Measurements from ENCODE around the gene LRRC7. TPM values are rescaled to one million over a fixed set of nuclear protein-coding genes. Genes with fewer than 3 reads are reported as not detected.

The LRRC7 gene
- total and polyA plus RNA-seq, 2 of the 8 experiments (the other 6 are each of a cell fraction or from before 2014, with no cell fraction given) = 0.03 to 0.17 TPM

DNA sequence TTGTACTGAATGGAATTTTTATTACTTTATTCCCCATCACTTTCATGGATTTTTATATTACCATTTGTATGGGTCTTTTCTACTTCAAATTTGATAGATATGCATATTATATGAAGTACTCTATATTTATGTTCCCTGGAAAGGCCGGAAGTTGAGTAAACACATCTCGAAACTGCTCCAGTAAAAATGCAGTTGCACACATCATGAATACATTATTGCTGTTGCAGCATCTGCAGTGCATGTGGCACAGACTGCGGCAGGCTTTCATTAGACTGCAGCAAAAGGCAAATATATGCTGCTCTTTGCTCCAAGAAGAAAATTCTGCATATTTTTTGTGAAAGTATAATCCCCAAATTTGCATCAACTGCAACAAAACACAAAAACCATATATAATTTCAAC is 48.7 kb upstream of the LRRC7 start (continued):
- TF ChIP-seq, protein P1, sequence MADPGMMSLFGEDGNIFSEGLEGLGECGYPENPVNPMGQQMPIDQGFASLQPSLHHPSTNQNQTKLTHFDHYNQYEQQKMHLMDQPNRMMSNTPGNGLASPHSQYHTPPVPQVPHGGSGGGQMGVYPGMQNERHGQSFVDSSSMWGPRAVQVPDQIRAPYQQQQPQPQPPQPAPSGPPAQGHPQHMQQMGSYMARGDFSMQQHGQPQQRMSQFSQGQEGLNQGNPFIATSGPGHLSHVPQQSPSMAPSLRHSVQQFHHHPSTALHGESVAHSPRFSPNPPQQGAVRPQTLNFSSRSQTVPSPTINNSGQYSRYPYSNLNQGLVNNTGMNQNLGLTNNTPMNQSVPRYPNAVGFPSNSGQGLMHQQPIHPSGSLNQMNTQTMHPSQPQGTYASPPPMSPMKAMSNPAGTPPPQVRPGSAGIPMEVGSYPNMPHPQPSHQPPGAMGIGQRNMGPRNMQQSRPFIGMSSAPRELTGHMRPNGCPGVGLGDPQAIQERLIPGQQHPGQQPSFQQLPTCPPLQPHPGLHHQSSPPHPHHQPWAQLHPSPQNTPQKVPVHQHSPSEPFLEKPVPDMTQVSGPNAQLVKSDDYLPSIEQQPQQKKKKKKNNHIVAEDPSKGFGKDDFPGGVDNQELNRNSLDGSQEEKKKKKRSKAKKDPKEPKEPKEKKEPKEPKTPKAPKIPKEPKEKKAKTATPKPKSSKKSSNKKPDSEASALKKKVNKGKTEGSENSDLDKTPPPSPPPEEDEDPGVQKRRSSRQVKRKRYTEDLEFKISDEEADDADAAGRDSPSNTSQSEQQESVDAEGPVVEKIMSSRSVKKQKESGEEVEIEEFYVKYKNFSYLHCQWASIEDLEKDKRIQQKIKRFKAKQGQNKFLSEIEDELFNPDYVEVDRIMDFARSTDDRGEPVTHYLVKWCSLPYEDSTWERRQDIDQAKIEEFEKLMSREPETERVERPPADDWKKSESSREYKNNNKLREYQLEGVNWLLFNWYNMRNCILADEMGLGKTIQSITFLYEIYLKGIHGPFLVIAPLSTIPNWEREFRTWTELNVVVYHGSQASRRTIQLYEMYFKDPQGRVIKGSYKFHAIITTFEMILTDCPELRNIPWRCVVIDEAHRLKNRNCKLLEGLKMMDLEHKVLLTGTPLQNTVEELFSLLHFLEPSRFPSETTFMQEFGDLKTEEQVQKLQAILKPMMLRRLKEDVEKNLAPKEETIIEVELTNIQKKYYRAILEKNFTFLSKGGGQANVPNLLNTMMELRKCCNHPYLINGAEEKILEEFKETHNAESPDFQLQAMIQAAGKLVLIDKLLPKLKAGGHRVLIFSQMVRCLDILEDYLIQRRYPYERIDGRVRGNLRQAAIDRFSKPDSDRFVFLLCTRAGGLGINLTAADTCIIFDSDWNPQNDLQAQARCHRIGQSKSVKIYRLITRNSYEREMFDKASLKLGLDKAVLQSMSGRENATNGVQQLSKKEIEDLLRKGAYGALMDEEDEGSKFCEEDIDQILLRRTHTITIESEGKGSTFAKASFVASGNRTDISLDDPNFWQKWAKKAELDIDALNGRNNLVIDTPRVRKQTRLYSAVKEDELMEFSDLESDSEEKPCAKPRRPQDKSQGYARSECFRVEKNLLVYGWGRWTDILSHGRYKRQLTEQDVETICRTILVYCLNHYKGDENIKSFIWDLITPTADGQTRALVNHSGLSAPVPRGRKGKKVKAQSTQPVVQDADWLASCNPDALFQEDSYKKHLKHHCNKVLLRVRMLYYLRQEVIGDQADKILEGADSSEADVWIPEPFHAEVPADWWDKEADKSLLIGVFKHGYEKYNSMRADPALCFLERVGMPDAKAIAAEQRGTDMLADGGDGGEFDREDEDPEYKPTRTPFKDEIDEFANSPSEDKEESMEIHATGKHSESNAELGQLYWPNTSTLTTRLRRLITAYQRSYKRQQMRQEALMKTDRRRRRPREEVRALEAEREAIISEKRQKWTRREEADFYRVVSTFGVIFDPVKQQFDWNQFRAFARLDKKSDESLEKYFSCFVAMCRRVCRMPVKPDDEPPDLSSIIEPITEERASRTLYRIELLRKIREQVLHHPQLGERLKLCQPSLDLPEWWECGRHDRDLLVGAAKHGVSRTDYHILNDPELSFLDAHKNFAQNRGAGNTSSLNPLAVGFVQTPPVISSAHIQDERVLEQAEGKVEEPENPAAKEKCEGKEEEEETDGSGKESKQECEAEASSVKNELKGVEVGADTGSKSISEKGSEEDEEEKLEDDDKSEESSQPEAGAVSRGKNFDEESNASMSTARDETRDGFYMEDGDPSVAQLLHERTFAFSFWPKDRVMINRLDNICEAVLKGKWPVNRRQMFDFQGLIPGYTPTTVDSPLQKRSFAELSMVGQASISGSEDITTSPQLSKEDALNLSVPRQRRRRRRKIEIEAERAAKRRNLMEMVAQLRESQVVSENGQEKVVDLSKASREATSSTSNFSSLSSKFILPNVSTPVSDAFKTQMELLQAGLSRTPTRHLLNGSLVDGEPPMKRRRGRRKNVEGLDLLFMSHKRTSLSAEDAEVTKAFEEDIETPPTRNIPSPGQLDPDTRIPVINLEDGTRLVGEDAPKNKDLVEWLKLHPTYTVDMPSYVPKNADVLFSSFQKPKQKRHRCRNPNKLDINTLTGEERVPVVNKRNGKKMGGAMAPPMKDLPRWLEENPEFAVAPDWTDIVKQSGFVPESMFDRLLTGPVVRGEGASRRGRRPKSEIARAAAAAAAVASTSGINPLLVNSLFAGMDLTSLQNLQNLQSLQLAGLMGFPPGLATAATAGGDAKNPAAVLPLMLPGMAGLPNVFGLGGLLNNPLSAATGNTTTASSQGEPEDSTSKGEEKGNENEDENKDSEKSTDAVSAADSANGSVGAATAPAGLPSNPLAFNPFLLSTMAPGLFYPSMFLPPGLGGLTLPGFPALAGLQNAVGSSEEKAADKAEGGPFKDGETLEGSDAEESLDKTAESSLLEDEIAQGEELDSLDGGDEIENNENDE (IDR thresholded peaks at IDR 0.05; ENCODE audit: insufficient replicate concordance, low read length) = no peak
- TF ChIP-seq RBBP5 (IDR thresholded peaks at IDR 0.05; ENCODE audit: borderline replicate concordance, low read depth, low read length) (no peak), JUN (IDR thresholded peaks at IDR 0.05; ENCODE audit: low read depth, low read length) (no peak), MAFK (IDR thresholded peaks at IDR 0.05; ENCODE audit: low read depth, low read length) (no peak), FOSL1 (IDR thresholded peaks at IDR 0.05; ENCODE audit: insufficient read depth, low read depth, low read length) (no peak)
